HL-60 (cell line): ENCODE data around the gene C9orf50.

Source experiments
- CTCF ChIP-seq: IDR thresholded peaks from one replicate; pipeline ENCODE4 v1.5.1; 2011; ENCODE audit warnings: low read length, control low read depth, inconsistent platforms; ENCODE audit not compliant: insufficient read depth
- GABPA ChIP-seq: IDR thresholded peaks from 2 replicates; pipeline ENCODE4 v1.6.1; 2012; ENCODE audit warnings: low read depth
- POLR2AphosphoS5 ChIP-seq: IDR thresholded peaks from 2 replicates; pipeline ENCODE4 v1.6.1; 2012; ENCODE audit warnings: low read depth

- TF ChIP-seq POLR2AphosphoS5 (no peak), CTCF (no peak), GABPA (no peak)
Observed at GRCh38 chr9:129661029-129661428, 40.1 kb upstream of the C9orf50 start.
